Activated T-helper 2 cell treated with anti-CD3 and anti-CD28 coated beads, Interferon-gamma antibody, Interleukin-2, Interleukin-4, amounts not matched to agents 10 μg/mL and 5 μg/mL and 100 μg/mL, durations not matched to agents 14 hours and 24 hours and 36 hours (primary cell): Measurements from ENCODE around the gene SLCO4C1. TPM values are rescaled to one million over a fixed set of nuclear protein-coding genes. Genes with fewer than 3 reads are reported as not detected.

Experiments used
- DNase-seq: peaks from one replicate; pipeline ENCODE4 v3.0.0; 2021; ENCODE audit warnings: low spot score
- H3K27ac Mint-ChIP-seq: one replicate; pipeline ENCODE4 v1.8.0; 2021; ENCODE audit warnings: mixed read lengths
- H3K27me3 Mint-ChIP-seq: one replicate; pipeline ENCODE4 v1.8.0; 2021; ENCODE audit warnings: low read depth, mixed read lengths
- H3K36me3 Mint-ChIP-seq: one replicate; pipeline ENCODE4 v1.8.0; 2021; ENCODE audit warnings: low read depth, mixed read lengths
- H3K4me1 Mint-ChIP-seq: one replicate; pipeline ENCODE4 v1.8.0; 2021; ENCODE audit warnings: low read depth, mixed read lengths
- H3K4me3 Mint-ChIP-seq: one replicate; pipeline ENCODE4 v1.8.0; 2021; ENCODE audit warnings: low read depth, mild to moderate bottlenecking, moderate library complexity, mixed read lengths
- H3K9me3 Mint-ChIP-seq: one replicate; pipeline ENCODE4 v1.8.0; 2021; ENCODE audit warnings: mixed read lengths
- intact Hi-C: fragments of 100-400 bp; cut with micrococcal nuclease; formaldehyde crosslinking; loops from one replicate; pipeline ENCODE4 v1.15.1; 2023
- total RNA-seq: library from RNA; stranded (reverse); gene quantifications from 2 replicates; pipeline ENCODE4 v1.2.3, GENCODE V29; 2022

Gene SLCO4C1
- total RNA-seq, 1 donor from 2014 or later: 0.50 TPM

DNA sequence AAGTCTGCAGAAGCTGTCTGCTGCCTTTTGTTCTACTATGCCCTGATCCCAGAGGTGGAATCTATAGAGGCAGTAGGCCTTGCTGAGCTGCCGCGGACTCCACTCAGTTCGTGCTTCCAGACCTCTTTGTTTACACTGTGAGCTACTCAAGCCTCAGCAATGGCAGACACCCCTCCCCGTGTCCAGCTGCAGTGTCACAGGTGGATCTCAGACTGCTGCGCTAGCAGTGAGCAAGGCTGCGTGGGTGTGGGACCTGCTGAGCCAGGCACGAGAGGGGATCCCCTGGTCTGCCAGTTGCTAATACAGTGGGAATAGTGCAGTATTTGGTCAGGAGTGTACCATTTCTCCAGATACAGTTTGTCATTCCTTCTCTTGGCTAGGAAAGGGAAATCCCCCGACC lies 99.6 kb downstream of the SLCO4C1 start:
- Mint-ChIP-seq H3K27ac (no peak overlapping the region), H3K36me3 (no peaks in the 10 kb centered on the region), H3K4me1 (no peaks in the 10 kb centered on the region), H3K9me3 (peaks cover 6% of the 10 kb centered on the region), H3K27me3 (no peaks in the 10 kb centered on the region), H3K4me3 (no peak overlapping the region)
- intact Hi-C loops: no loop called here
- DNase-seq: no peak

Other genes starting within 250 kb of the SLCO4C1 start
- not detected in 2 replicates for gene SLCO6A1, start 202.7 kb upstream of the SLCO4C1 start, total RNA-seq